IMR-90 (cell line): ENCODE data around the gene ARHGAP23. TPM values are rescaled to one million over a fixed set of nuclear protein-coding genes. Genes with fewer than 3 reads are reported as not detected.

Source experiments
- ATAC-seq: fragments of 200-7000 bp; cut with Tn5 transposase; 2 replicates; pipeline ENCODE4 v1.9.1; 2020; ENCODE audit warnings: low read depth, mild to moderate bottlenecking, moderate library complexity
- BruUV-seq: library from RNA; stranded (reverse); fragments of 400-500 nt; replicated peaks from 2 replicates; lab custom pipeline; 2021; lab: Mats Ljungman, UMichigan
- CTCF ChIA-PET: fragments of 300-600 bp; formaldehyde crosslinking; extraction: SDS; loops from one replicate; lab custom pipeline; 2021; ENCODE audit warnings: antibody characterized with exemption; lab: Yijun Ruan, JAX
- POLR2A ChIA-PET: fragments of 300-600 bp; sonication (Branson Sonifier 250); formaldehyde crosslinking; loops from one replicate; lab custom pipeline; 2022; ENCODE audit warnings: antibody characterized with exemption; ENCODE audit not compliant: unreplicated experiment; lab: Charles Lee
- DNase-seq: peaks from one replicate; pipeline ENCODE4 v3.0.0; 2013
- H2AFZ ChIP-seq: replicated peaks from 2 replicates; pipeline ENCODE3; 2013; ENCODE audit warnings: low read length, mild to moderate bottlenecking; ENCODE audit not compliant: poor library complexity
- H2AK5ac ChIP-seq: 2 replicates; pipeline ENCODE4 v1.6.1; 2013; ENCODE audit warnings: low read depth, low read length, inconsistent platforms
- H2AK9ac ChIP-seq: replicated peaks from 2 replicates; pipeline ENCODE3; 2013; ENCODE audit warnings: mild to moderate bottlenecking, low read depth, low read length, moderate library complexity; ENCODE audit not compliant: poor library complexity
- H2BK120ac ChIP-seq: 2 replicates; pipeline ENCODE4 v1.6.1; 2013; ENCODE audit warnings: low read depth, low read length, inconsistent platforms
- H2BK15ac ChIP-seq: 3 replicates; pipeline ENCODE4 v1.6.1; 2013; ENCODE audit warnings: low read depth, low read length, inconsistent platforms
- H2BK20ac ChIP-seq: 2 replicates; pipeline ENCODE4 v1.6.1; 2013; ENCODE audit warnings: low read depth, mild to moderate bottlenecking, inconsistent platforms, low read length, moderate library complexity
- H2BK5ac ChIP-seq: 2 replicates; pipeline ENCODE4 v1.6.1; 2013; ENCODE audit warnings: mild to moderate bottlenecking, low read depth, low read length, inconsistent platforms; ENCODE audit not compliant: poor library complexity, severe bottlenecking
- H3K14ac ChIP-seq: replicated peaks from 2 replicates; pipeline ENCODE4 v1.6.1; 2013; ENCODE audit warnings: low read depth, low read length, inconsistent platforms
- H3K18ac ChIP-seq: 2 replicates; pipeline ENCODE4 v1.6.1; 2013; ENCODE audit warnings: low read depth, low read length, control low read depth
- H3K23ac ChIP-seq: 2 replicates; pipeline ENCODE4 v1.6.1; 2013; ENCODE audit warnings: low read depth, low read length, inconsistent platforms
- H3K27ac ChIP-seq: 2 replicates; pipeline ENCODE4 v1.5.1; 2013; ENCODE audit warnings: mild to moderate bottlenecking, control low read depth, low read length; ENCODE audit not compliant: insufficient read depth
- H3K27me3 ChIP-seq: 2 replicates; pipeline ENCODE4 v1.6.1; 2013; ENCODE audit warnings: low read length; ENCODE audit not compliant: control insufficient read depth, insufficient read depth
- H3K36me3 ChIP-seq: 2 replicates; pipeline ENCODE4 v1.6.1; 2013; ENCODE audit warnings: low read length, mixed read lengths; ENCODE audit not compliant: control insufficient read depth, insufficient read depth
- H3K4ac ChIP-seq: 2 replicates; pipeline ENCODE4 v1.6.1; 2013; ENCODE audit warnings: low read depth, low read length, inconsistent platforms
- H3K4me1 ChIP-seq: 2 replicates; pipeline ENCODE4 v1.6.1; 2013; ENCODE audit warnings: low read length, mixed read lengths; ENCODE audit not compliant: control insufficient read depth, insufficient read depth
- H3K4me2 ChIP-seq: 2 replicates; pipeline ENCODE4 v1.6.1; 2013; ENCODE audit warnings: low read depth, mild to moderate bottlenecking, control low read depth, low read length, moderate library complexity
- H3K4me3 ChIP-seq: 2 replicates; pipeline ENCODE4 v1.5.1; 2013; ENCODE audit warnings: low read depth, mild to moderate bottlenecking, control low read depth, low read length, moderate library complexity; ENCODE audit not compliant: insufficient read depth
- H3K56ac ChIP-seq: 2 replicates; pipeline ENCODE4 v1.6.1; 2013; ENCODE audit warnings: low read length, inconsistent platforms; ENCODE audit not compliant: insufficient read depth; ENCODE audit errors: extremely low read depth
- H3K79me1 ChIP-seq, 2 experiments: 2 replicates each; pipeline ENCODE4 v1.6.1; 2013; ENCODE audit warnings: low read length in 2 of 2, inconsistent platforms in 1 of 2, low read depth in 1 of 2
- H3K9ac ChIP-seq: 2 replicates; pipeline ENCODE4 v1.6.1; 2013; ENCODE audit warnings: low read depth, low read length, control low read depth
- H3K9me1 ChIP-seq: 2 replicates; pipeline ENCODE4 v1.6.1; 2013; ENCODE audit warnings: low read length, inconsistent platforms; ENCODE audit not compliant: insufficient read depth
- H3K9me3 ChIP-seq: 2 replicates; pipeline ENCODE4 v1.6.1; 2013; ENCODE audit warnings: low read length; ENCODE audit not compliant: control insufficient read depth, insufficient read depth
- H4K20me1 ChIP-seq: 2 replicates; pipeline ENCODE4 v1.6.1; 2013; ENCODE audit warnings: low read length, inconsistent platforms; ENCODE audit not compliant: insufficient read depth
- H4K5ac ChIP-seq: 2 replicates; pipeline ENCODE4 v1.6.1; 2013; ENCODE audit warnings: mild to moderate bottlenecking, low read depth, low read length, control low read depth
- H4K8ac ChIP-seq, 2 experiments: 2 replicates each; pipeline ENCODE4 v1.6.1; 2013; ENCODE audit warnings: low read depth in 2 of 2, low read length in 2 of 2, control low read depth in 1 of 2, inconsistent platforms in 1 of 2
- H4K91ac ChIP-seq: 2 replicates; pipeline ENCODE4 v1.6.1; 2013; ENCODE audit warnings: low read depth, low read length, inconsistent platforms; ENCODE audit not compliant: insufficient read depth
- MAFK ChIP-seq: IDR thresholded peaks from 2 replicates; pipeline ENCODE4 v1.6.1; 2012; ENCODE audit warnings: low read depth, low read length, improper control_type of control experiment
- RAD21 ChIP-seq: IDR thresholded peaks from 2 replicates; pipeline ENCODE4 v1.6.1; 2012; ENCODE audit warnings: low read length, improper control_type of control experiment
- RCOR1 ChIP-seq: IDR thresholded peaks from 2 replicates; pipeline ENCODE4 v1.6.1; 2012; ENCODE audit warnings: mild to moderate bottlenecking, low read length, improper control_type of control experiment; ENCODE audit not compliant: insufficient replicate concordance
- WGBS, 2 experiments: methylation state at CpG; one replicate each; pipeline versions ENCODE4 v1.1.5 to v1.1.7; 2013; ENCODE audit warnings: missing lambda C conversion rate in 2 of 2; ENCODE audit not compliant: insufficient read length in 1 of 2; ENCODE audit errors: extremely low coverage in 2 of 2; 5-methylcytosine and 5-hydroxymethylcytosine counted together
- dilution Hi-C: fragments of 300-500 bp; cut with HindIII; formaldehyde crosslinking; loops from one replicate; pipeline ENCODE4 v1.14.3; 2018; ENCODE audit warnings: low sequenced_read_pairs; ENCODE audit not compliant: unreplicated experiment
- in situ Hi-C: fragments of 300-500 bp; cut with MboI; formaldehyde crosslinking; loops from 3 replicates; pipeline ENCODE4 v1.14.3; 2019; ENCODE audit warnings: low sequenced_read_pairs, inconsistent platforms, mixed read lengths
- intact Hi-C: fragments of 100-400 bp; cut with micrococcal nuclease; formaldehyde crosslinking; loops from 2 replicates; pipeline ENCODE4 v1.10.0; 2022
- polyA plus RNA-seq, 3 experiments: library from polyadenylated mRNA; depleted of rRNA; stranded (reverse); fragments of >200 nt; gene quantifications; 2 replicates each; pipeline ENCODE4 v1.2.3, GENCODE V29; 2012; ENCODE audit warnings: low replicate concordance in 1 of 3
- total RNA-seq: library from RNA; depleted of rRNA; stranded (reverse); fragments of >200 nt; gene quantifications from 2 replicates; pipeline ENCODE4 v1.2.3, GENCODE V29; 2012

ARHGAP23 gene
- total and polyA plus RNA-seq, 2 of the 4 experiments (the other 2 are of a cell fraction), result 9.3 to 43.3 TPM

GRCh38 chr17:38424297-38424972 is 3.8 kb upstream of the ARHGAP23 start:
- CTCF ChIA-PET, result interaction anchor here (0.8 to 1.6 kb wide), 2 partner anchors 10 to 15 kb away, joined by 4 to 7 read pairs; no protein-coding TSS in a partner anchor
- 0 out of 2 replicates have a peak overlapping the region, but pooled peaks have one; percentile 81 for H2BK120ac ChIP-seq
- H3K79me1 ChIP-seq, result peaks cover 6 to 25% of the 10 kb centered on the region in 2 experiments
- H3K9me3 ChIP-seq, result no peaks in the 10 kb centered on the region
- no peak overlapping the region for H3K14ac ChIP-seq
- H3K36me3 ChIP-seq, result no peaks in the 10 kb centered on the region
- BruUV-seq, result no TSS peak
- no peak for ATAC-seq
- no peak overlapping the region for H4K8ac ChIP-seq
- POLR2A ChIA-PET, result no interaction called here
- H3K9ac ChIP-seq, result no peak overlapping the region
- peaks cover 27% of the 10 kb centered on the region for H3K4me1 ChIP-seq
- H4K91ac ChIP-seq, result no peak overlapping the region
- H2BK15ac ChIP-seq, result no peak overlapping the region
- H2AK5ac ChIP-seq, result peak overlapping the region; percentile 80
- DNase-seq, result no peak
- peak overlapping the region; percentile 91; the same call in 1 of the 2 replicates for H3K4ac ChIP-seq
- no peak overlapping the region for H3K23ac ChIP-seq
- no peak overlapping the region for H3K4me3 ChIP-seq
- no peak overlapping the region for H2BK20ac ChIP-seq
- dilution Hi-C loops (no loop called here), intact Hi-C loops (loop anchor here (5.0 kb wide), 2 partner anchors 63 to 158 kb away; no protein-coding TSS in a partner anchor), in situ Hi-C loops (no loop called here)
- no peak overlapping the region for H4K5ac ChIP-seq
- no peak overlapping the region for H3K56ac ChIP-seq
- H3K27ac ChIP-seq, result no peak overlapping the region
- peak overlapping the region; percentile 84 for H2AK9ac ChIP-seq
- peaks cover 7% of the 10 kb centered on the region for H4K20me1 ChIP-seq
- no peak overlapping the region for H3K4me2 ChIP-seq
- no peak overlapping the region for H2BK5ac ChIP-seq
- peaks cover 5% of the 10 kb centered on the region for H3K27me3 ChIP-seq
- WGBS, 2 experiments, result 88% methylated on average over 4 of the region's 6 CpGs; no CpG with 5 or more reads in 1 of the 2 experiments
- peaks cover 18% of the 10 kb centered on the region; the same call in 1 of the 2 replicates for H3K9me1 ChIP-seq
- no peak for TF ChIP-seq MAFK
- TF ChIP-seq RAD21, result no peak
- TF ChIP-seq RCOR1, result no peak
- peak overlapping the region; percentile 89 for H2AFZ ChIP-seq
- no peak overlapping the region for H3K18ac ChIP-seq
